DMS79 treated with DMSO at 0.1 percent for 48 hours (cell line): ENCODE data around the gene EDN2.

Experiments
- DNase-seq: peaks from one replicate; lab custom pipeline; 2025; lab: John Stamatoyannopoulos, UW

Gene EDN2

GRCh38 chr1:41517062-41517438 is 32.6 kb upstream of the EDN2 start:
- peak; percentile 47 for DNase-seq

- peak; percentile 88 for DNase-seq
Observed at GRCh38 chr1:41516168-41517061, 31.9 kb upstream of the EDN2 start.

GRCh38 chr1:41515778-41516167 is 31.3 kb upstream of the EDN2 start:
- DNase-seq = no peak

- DNase-seq = no peak
Observed at GRCh38 chr1:41515131-41515678, 30.7 kb upstream of the EDN2 start.

- no peak for DNase-seq
Observed at GRCh38 chr1:41514381-41514780, 29.9 kb upstream of the EDN2 start.

GRCh38 chr1:41513383-41513735 is 28.9 kb upstream of the EDN2 start:
- no peak for DNase-seq

GRCh38 chr1:41512701-41513382 is 28.4 kb upstream of the EDN2 start:
- no peak for DNase-seq

GRCh38 chr1:41511239-41511540 is 26.7 kb upstream of the EDN2 start:
- no peak for DNase-seq

- DNase-seq = no peak
Observed at GRCh38 chr1:41510531-41511238, 26.2 kb upstream of the EDN2 start.

- DNase-seq = no peak
Observed at GRCh38 chr1:41509270-41509671, 24.8 kb upstream of the EDN2 start.

GRCh38 chr1:41508290-41508689 is 23.8 kb upstream of the EDN2 start:
- no peak for DNase-seq

- DNase-seq = no peak
Observed at GRCh38 chr1:41507836-41508235, 23.4 kb upstream of the EDN2 start.

- DNase-seq = no peak
Observed at GRCh38 chr1:41507110-41507720, 22.7 kb upstream of the EDN2 start.

- DNase-seq = peak; percentile 67
Observed at GRCh38 chr1:41504114-41505035, 19.9 kb upstream of the EDN2 start.

- no peak for DNase-seq
Observed at GRCh38 chr1:41503538-41504113, 19.1 kb upstream of the EDN2 start.

- DNase-seq = no peak
Observed at GRCh38 chr1:41502912-41503311, 18.4 kb upstream of the EDN2 start.

GRCh38 chr1:41501581-41501980 is 17.1 kb upstream of the EDN2 start:
- no peak for DNase-seq

- no peak for DNase-seq
Observed at GRCh38 chr1:41500781-41501518, 16.5 kb upstream of the EDN2 start.

- DNase-seq = no peak
Observed at GRCh38 chr1:41500378-41500777, 15.9 kb upstream of the EDN2 start.

GRCh38 chr1:41499591-41499990 is 15.1 kb upstream of the EDN2 start:
- no peak for DNase-seq
